GM21529 (cell line): ENCODE results near the gene TCF7.

Experiments used
- ATAC-seq: cut with Tn5 transposase; IDR thresholded peaks from one replicate; pipeline ENCODE4 v1.9.1; 2021; ENCODE audit not compliant: unreplicated experiment

Gene TCF7

GRCh38 chr5:134090522-134090921 lies 24.0 kb upstream of the TCF7 start:
- ATAC-seq, result no peak

GRCh38 chr5:134091626-134092121 lies 22.8 kb upstream of the TCF7 start:
- no peak for ATAC-seq

- ATAC-seq, result no peak
Measured at GRCh38 chr5:134092875-134093274, 21.6 kb upstream of the TCF7 start.

GRCh38 chr5:134093351-134093750 lies 21.1 kb upstream of the TCF7 start:
- no peak for ATAC-seq

- no peak for ATAC-seq
Measured at GRCh38 chr5:134095293-134095692, 19.2 kb upstream of the TCF7 start.

GRCh38 chr5:134095887-134096589 lies 18.4 kb upstream of the TCF7 start:
- ATAC-seq, result no peak

GRCh38 chr5:134097211-134097749 lies 17.2 kb upstream of the TCF7 start:
- ATAC-seq, result no peak

- ATAC-seq, result no peak
Measured at GRCh38 chr5:134098690-134099089, 15.8 kb upstream of the TCF7 start.

GRCh38 chr5:134099288-134099872 lies 15.1 kb upstream of the TCF7 start:
- ATAC-seq, result peak; percentile 23

GRCh38 chr5:134099939-134100282 lies 14.6 kb upstream of the TCF7 start:
- no peak for ATAC-seq

GRCh38 chr5:134100283-134101091 lies 14.0 kb upstream of the TCF7 start:
- ATAC-seq, result peak; percentile 75

GRCh38 chr5:134101686-134102439 lies 12.6 kb upstream of the TCF7 start:
- ATAC-seq, result no peak

- no peak for ATAC-seq
Measured at GRCh38 chr5:134103397-134103796, 11.1 kb upstream of the TCF7 start.

GRCh38 chr5:134103998-134104654 lies 10.4 kb upstream of the TCF7 start:
- no peak for ATAC-seq

- no peak for ATAC-seq
Measured at GRCh38 chr5:134106991-134107701, 7.3 kb upstream of the TCF7 start.

- no peak for ATAC-seq
Measured at GRCh38 chr5:134107779-134108178, 6.7 kb upstream of the TCF7 start.

GRCh38 chr5:134110382-134110781 lies 4.1 kb upstream of the TCF7 start:
- no peak for ATAC-seq

- ATAC-seq, result no peak
Measured at GRCh38 chr5:134111741-134112647, 2.5 kb upstream of the TCF7 start.
